Fibroblast of skin of left biceps (primary cell): ENCODE results near the gene FAM118B.
A peak's percentile ranks its signal among the peaks of the same experiment; 100 is the strongest.

Experiments
- DNase-seq, 2 experiments: peaks; one replicate each; pipeline ENCODE4 v3.0.0-alpha.2; 2013; ENCODE audit warnings: low read depth in 2 of 2

The FAM118B gene

DNA sequence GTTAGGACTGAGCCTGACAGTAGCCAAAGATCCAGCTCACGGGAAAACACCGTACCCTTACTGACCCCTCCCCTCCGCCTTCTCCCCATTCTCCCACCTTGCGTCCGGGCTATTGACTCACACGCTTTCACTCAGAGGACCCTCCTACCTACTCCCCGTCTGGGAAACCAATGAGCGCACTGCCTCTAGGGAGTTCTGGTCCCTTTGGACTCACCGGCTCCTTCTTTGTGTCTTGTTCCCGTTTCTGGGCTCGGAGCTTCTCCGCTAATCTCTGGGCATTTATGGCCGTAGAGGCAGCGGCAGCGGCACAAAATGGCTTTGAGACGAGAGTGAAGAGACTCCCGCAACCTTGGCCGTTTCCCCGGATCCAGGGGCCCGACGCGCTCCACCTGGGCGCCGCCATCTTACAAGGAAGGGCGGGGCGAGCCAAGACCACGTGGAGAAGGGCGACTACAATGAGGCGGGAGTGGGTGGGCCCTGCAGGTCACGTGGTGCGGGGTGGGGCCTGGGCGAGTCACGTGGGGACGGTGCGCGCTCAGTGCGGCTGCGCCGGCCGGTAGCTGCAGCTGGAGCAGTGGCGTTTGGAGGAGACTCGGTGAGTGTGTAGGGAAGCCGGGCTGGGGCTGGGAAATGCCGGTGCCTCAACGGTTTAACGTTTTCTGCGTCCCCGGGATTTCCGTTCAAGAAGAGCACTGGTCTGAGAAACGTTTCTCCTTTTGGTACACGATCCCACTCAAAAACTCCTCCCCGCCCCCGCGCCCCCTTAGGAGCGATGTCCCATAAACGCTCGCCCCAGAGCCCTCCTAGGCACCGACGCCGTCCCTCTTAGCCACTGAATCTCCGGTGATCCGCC is at the start of gene FAM118B, which contains the start of gene RPUSD4:
TSS of gene FAM118B (plus strand) at position 547 of the 853 bp plus-strand sequence. CDS start 23,220 bp downstream, outside the sequence.
TSS of gene RPUSD4 (minus strand) at position 415 of the 853 bp plus-strand sequence. CDS start at position 403, 12 bp downstream.
- peak; percentile 85 to 86 for DNase-seq

DNA sequence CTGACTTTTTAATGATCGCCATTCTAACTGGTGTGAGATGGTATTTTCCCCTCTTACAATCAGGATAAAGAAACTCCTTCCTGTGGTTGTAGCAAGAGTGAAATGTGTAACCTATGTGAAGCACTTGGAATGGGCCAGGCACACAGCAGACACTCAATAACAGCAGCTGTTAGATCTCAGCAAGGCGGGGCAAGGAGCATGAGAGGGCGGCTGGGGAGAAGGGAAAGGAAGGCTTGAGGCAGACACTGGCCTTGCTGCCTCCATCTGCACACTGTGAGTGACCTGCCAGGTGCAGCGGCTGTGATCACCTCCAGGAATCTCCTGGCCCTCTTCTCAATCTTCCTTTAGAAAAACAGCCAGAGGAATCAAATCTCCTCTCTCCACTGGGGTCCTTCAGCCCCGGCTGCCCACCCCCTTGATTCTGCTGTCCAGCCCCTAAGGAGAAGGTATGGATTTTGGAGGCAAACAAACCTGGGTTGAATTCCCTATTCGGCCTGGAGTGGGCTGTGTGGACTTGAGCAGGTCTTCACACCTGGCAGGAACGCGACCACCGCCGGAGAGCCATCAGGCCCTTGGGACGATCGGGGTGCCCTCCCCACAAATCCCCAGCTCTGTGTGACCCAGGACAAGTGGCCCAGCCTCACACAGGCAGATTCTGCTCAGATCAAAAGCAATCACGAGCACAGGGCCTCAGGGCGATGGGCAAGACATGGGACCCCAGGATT is 49.1 kb upstream of the FAM118B start:
- no peak for DNase-seq

- peak; percentile 75 to 76 for DNase-seq
Measured at GRCh38 chr11:126163074-126163700, 48.4 kb upstream of the FAM118B start.

DNA sequence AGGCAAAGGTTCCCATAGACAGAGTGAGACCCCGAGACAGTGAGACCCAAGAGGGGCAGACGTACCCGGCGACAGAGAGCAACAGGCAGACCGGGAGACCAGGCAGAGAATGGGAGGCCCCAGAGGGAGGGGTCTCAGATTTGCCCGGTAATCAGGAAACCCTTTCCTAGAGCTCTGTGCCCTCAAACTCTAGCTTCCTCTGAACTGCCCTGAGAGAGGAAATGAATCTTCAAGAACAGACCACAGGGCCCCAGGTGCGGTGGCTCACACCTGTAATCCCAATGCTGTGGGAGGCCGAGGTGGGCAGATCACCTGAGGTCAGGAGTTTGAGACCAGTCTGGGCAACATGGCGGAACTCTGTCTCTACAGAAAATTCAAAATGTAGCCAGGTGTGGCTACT is 47.8 kb upstream of the FAM118B start:
- no peak for DNase-seq

DNA sequence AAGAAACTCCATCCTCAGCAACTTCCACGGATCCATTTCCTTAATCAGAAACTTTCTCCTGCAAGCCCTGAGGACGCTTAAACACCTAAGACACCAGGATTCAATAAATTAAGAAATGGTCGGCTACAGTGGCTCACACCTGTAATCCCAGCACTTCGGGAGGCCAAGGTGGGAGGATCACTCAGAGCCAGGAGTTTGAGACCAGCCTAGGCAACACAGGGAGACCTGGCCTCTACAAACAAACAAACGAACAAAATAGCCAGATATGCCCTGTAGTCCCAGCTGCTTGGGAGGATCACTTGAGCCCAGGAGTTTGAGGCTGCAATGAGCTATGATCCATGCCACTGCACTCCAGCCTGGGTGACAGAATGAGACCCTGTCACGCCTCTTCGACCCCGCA is 46.8 kb upstream of the FAM118B start:
- no peak for DNase-seq

DNA sequence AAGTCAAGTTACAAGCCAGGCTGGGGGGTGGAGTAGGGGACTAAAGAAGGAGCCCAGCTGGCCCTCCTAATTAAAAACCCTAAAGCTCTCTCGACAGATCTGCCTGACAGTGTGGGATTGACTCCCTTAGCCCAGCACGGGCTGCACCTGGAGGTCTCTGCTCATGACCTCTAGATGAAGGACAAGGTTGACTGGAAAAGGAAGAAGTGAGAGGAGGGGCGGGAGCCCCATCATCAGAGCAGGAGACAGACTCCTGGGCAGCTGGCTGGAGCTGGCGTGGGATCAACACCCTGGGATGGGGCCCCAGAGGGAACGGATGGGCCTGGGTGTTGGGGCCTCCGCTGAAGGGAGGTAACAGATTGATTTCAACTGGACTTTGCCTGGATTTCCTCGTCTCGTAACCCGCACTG is 46.3 kb upstream of the FAM118B start:
- DNase-seq, result no peak

DNA sequence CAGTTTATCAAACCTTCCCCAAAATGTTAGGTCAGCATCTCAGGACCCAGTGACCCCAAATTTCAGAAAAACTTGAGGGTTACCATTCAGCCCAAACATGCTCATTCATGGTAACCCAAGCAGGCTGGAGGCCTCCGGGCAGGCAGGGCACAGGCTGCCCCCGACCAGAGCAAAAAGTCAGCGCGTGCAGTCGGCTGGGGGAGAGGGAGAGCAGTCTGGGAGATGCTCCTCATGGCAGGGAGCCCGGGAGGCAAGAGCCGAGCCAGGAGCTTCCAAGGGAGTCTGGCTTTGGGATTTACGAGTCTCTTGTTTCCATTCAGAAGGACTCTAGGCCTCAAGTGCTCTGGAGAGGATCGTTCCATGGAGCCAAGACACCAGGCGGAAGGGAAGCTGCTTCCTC is 45.8 kb upstream of the FAM118B start:
- DNase-seq, result no peak

- DNase-seq, result no peak
Measured at GRCh38 chr11:126166413-126166812, 45.2 kb upstream of the FAM118B start.

DNA sequence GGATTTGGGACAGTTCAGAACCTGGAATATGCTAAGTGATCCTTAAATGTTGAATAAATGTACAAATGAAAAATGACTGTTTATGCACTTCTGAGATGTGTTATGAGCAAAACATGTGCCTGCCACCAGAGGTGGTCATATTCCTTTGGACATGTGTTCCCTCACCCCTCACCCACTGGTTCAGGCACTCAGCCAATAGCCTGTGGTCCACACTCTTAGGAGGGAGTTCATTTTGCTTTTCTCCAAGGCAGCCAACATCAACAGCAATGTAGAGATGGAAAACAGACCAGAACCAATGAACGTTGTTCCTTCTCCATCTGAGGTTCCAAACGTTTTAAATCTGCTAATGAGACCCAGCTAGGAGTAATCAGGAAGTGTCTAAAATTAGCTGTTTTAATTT is 44.1 kb upstream of the FAM118B start:
- DNase-seq, result peak in 1 of 2 experiments; percentile 7

DNA sequence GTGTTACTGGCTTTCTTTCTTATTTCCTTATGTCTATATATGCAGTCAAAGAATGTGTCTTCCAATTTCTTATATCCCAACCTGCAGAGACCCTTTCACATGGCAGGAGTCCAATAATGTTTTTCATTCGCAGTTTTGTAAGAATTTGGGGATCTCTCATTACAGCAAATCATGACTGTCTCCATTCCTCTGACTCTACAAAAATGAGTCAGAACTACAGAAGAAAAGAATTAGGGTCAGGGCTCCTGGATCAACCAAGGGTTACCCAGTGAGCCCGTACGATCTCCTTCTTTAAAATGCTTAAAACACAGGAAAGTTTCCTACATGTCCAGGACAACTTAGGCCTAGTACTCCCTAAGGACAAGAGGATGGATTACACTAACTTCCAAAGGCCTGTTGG is 42.3 kb upstream of the FAM118B start:
- DNase-seq, result no peak

DNA sequence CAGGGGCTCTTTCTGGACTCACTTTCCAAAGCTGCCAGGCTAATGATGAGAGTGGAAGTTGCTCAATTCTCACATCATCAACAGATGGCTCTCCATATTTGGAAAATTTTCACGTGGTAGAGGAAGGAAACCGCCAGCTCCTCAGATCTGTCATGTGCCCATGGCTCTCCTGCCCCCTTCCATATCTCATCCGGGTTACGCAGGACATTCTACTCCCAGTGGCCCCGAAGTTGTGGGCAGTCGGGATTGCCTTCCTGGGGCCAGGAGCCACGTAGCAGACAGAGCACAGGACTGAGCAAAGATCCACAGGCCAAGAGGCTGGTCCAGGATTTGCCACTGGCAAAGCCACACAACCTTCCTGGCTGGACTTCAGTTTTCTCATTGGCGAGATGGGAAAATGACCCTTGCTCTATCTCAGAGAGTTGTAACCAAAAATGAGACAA is 39.0 kb upstream of the FAM118B start:
- DNase-seq, result peak; percentile 90

DNA sequence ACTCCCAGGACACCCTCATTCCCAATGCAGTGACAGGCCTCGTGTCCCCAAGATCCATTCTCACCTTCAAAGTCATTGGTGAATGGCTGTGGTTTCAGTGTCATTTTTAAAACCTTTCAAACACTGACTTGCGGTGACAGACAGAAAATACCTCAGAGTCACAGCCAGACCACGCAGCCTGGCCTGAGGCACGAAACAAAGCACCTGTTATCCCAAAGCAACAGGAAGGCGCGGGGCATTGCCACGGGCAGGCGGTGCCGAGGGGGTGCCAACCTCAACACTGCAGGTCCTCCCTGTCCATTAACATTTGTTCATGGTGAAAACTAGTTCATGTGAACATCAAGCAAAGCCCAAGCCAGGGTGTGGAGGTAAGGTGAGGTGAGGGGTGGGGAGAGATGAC is 38.3 kb upstream of the FAM118B start:
- no peak for DNase-seq

DNA sequence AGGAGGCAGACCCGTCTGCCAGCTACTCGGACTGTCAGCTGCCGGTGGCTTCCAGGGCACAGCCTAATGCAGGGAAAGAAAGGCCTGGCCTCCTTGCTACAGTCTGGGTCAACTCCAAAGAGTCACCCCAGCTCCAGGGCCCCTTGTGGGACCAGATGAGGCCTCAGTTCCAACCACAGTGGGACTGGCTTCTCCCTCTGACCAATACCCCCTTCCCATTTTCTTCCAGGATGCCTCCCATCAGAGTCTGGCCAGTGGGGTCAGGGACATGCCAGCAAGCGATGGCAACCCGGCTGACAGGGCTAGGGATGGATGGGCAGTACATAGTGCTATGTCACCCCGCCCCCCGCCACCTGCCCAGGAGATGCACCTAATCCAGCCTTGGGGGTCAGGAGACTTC is 36.8 kb upstream of the FAM118B start:
- DNase-seq, result no peak

GRCh38 chr11:126175393-126175792 is 36.2 kb upstream of the FAM118B start:
- DNase-seq, result peak; percentile 47 to 49

- DNase-seq, result no peak
Measured at GRCh38 chr11:126176853-126177470, 34.6 kb upstream of the FAM118B start.

GRCh38 chr11:126181939-126182730 is 29.4 kb upstream of the FAM118B start:
- DNase-seq, result no peak

DNA sequence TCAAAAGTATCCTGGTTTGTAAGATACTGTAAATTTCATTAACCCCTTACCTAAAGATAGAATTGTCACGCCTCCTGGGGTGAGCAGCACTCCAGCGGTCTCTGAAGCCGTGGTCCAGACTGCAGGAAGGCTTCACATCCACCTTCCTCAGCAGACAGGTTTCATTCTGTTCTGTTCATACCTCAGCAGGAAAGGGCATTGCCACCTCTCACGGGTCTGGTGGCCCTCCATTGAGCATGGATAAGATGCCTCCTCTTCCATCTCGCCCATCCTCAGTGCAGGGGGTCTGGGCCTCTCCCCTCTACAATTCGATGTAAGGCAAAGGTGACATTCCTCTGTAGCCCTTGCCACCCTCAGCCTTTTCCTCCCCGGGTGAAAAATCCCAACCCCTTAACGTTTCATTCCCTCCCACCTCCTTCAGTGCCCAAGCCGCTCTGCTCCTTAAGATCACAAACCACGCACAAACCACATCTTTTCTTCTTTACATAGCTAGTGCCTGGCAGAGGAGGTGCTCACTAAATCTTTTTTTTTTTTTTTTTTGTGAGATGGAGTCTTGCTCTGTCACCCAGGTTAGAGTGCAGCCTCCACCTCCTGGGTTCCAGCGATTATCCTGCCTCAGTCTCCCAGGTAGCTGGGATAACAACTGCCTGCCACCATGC is 28.7 kb upstream of the FAM118B start:
- no peak for DNase-seq

GRCh38 chr11:126185259-126186024 is 26.1 kb upstream of the FAM118B start:
- no peak for DNase-seq

- DNase-seq, result no peak
Measured at GRCh38 chr11:126186025-126186698, 25.4 kb upstream of the FAM118B start.
